Right lobe of liver (tissue), 6 donors: ENCODE results near the gene MX2. TPM values are rescaled to one million over a fixed set of nuclear protein-coding genes. Genes with fewer than 3 reads are reported as not detected.

Source experiments
- ATAC-seq, 4 donors: fragments of 200-7000 bp; cut with Tn5 transposase; one replicate each; pipeline ENCODE4 v1.9.1; 2020; ENCODE audit warnings: mild to moderate bottlenecking in 4 of 4, moderate library complexity in 4 of 4
- DNase-seq, 3 donors: peaks; one replicate each; pipeline ENCODE4 v3.0.0-alpha.2; 2020
- H3K27ac ChIP-seq, 3 donors: fragments of 200-600 bp; one replicate each; pipeline ENCODE4 v1.8.0; 2022
- H3K27me3 ChIP-seq, 2 donors: fragments of 200-600 bp; one replicate each; pipeline ENCODE4 v1.8.0; 2022
- H3K36me3 ChIP-seq, 4 donors: fragments of 200-600 bp; sonication (generic) in 1 of 4; one replicate each; pipeline versions ENCODE4 v1.5.1 to v1.8.0; 2017 to 2022; ENCODE audit warnings: control low read depth in 1 of 4
- H3K4me1 ChIP-seq, 4 donors: fragments of 200-600 bp; sonication (generic) in 1 of 4; one replicate each; pipeline versions ENCODE4 v1.5.1 to v1.8.0; 2017 to 2022; ENCODE audit warnings: control low read depth in 1 of 4
- H3K4me3 ChIP-seq, 3 donors: fragments of 200-600 bp; one replicate each; pipeline ENCODE4 v1.8.0; 2022
- H3K9me3 ChIP-seq, 4 donors: fragments of 200-600 bp; sonication (generic) in 1 of 4; one replicate each; pipeline versions ENCODE4 v1.5.1 to v1.8.0; 2017 to 2022; ENCODE audit warnings: control low read depth in 1 of 4
- POLR2A ChIP-seq: fragments of 450-650 bp; IDR thresholded peaks from one replicate; pipeline ENCODE4 v1.6.1; 2017; ENCODE audit warnings: antibody characterized with exemption, mild to moderate bottlenecking
- WGBS: methylation state at CpG from one replicate; pipeline ENCODE4 v1.1.6; 2018; ENCODE audit warnings: low coverage, low lambda C conversion rate; ENCODE audit not compliant: insufficient coverage; ENCODE audit errors: missing lambda C conversion rate; 5-methylcytosine and 5-hydroxymethylcytosine counted together
- intact Hi-C, 2 donors: fragments of 100-400 bp; cut with DNase I; formaldehyde crosslinking; loops; one replicate each; pipeline versions ENCODE4 v1.11.2 to v1.14.1; 2022
- total RNA-seq, 6 experiments: library from RNA; depleted of rRNA in 2 of 6; stranded (reverse); fragments of >200 nt in 2 of 6; fragmentation: NEBNext Ultra II Directional in 3 of 6; extraction: Animal tissue kit (Norgen Biotek cat#: 25700) in 3 of 6; gene quantifications; one replicate each; pipeline versions ENCODE4 v1.1.0 to v1.2.4, GENCODE V29; 2016 to 2023
- TF ChIP-seq, protein P1 (sequence below), 4 donors: fragments of 200-600 bp in 3 of 4; fragments of 450-650 bp in 1 of 4; IDR thresholded peaks; one replicate each; pipeline versions ENCODE4 v1.5.1 to v1.8.0; 2016 to 2022; ENCODE audit warnings: antibody characterized with exemption in 4 of 4, mild to moderate bottlenecking in 2 of 4
- donor health status: DM: no; HTN: yes; CAD: no.
- donor health status: DM: no; HTN: no; CAD: no.
- donor health status: DM: no; HTN: no; CAD: no.
- donor health status: DM: no; HTN: yes; CAD: no.
- donor health status: DM: no; HTN: yes; CAD: no.

Gene MX2
- total RNA-seq, 6 experiments from 2014 or later: 0.49 to 1.9 (median 1.5) TPM

DNA sequence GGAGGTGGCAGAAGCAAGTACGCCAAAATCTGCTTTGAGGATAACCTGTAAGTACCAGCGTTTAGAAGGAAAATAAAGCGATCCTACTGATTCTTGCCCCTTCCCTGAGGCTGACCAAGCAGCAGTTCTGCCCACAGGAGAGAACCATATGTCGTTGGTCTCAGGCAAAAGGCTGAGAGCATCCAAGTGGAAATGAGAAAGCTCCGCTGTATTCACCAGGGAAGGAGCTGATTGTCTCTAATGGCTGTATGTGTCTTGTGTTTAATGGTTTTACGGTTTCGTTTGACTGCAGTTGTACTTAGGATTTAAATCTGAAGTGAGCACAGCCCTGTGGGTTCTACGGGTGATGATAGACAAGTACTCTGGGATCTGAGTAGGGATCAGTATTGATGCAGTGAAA is 23.4 kb upstream of the MX2 start:
- Histone ChIP-seq H3K27ac (no peak overlapping the region), H3K9me3 (no peaks in the 10 kb centered on the region), H3K36me3 (no peaks in the 10 kb centered on the region), H3K4me3 (no peak overlapping the region), H3K27me3 (no peaks in the 10 kb centered on the region), H3K4me1 (no peaks in the 10 kb centered on the region)
- no peak for ATAC-seq
- TF ChIP-seq POLR2A: no peak
- TF ChIP-seq, protein P1, sequence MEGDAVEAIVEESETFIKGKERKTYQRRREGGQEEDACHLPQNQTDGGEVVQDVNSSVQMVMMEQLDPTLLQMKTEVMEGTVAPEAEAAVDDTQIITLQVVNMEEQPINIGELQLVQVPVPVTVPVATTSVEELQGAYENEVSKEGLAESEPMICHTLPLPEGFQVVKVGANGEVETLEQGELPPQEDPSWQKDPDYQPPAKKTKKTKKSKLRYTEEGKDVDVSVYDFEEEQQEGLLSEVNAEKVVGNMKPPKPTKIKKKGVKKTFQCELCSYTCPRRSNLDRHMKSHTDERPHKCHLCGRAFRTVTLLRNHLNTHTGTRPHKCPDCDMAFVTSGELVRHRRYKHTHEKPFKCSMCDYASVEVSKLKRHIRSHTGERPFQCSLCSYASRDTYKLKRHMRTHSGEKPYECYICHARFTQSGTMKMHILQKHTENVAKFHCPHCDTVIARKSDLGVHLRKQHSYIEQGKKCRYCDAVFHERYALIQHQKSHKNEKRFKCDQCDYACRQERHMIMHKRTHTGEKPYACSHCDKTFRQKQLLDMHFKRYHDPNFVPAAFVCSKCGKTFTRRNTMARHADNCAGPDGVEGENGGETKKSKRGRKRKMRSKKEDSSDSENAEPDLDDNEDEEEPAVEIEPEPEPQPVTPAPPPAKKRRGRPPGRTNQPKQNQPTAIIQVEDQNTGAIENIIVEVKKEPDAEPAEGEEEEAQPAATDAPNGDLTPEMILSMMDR (IDR thresholded peaks at IDR 0.05): no peak
- WGBS: 85% methylated on average over 8 of the region's 8 CpGs
- no peak for DNase-seq
- intact Hi-C loops: no loop called here

- no peak overlapping the region for H3K27ac ChIP-seq
- H3K4me3 ChIP-seq: no peak overlapping the region
- no peaks in the 10 kb centered on the region for H3K4me1 ChIP-seq
- intact Hi-C loops: no loop called here
- no peaks in the 10 kb centered on the region for H3K27me3 ChIP-seq
- H3K9me3 ChIP-seq: no peaks in the 10 kb centered on the region
- DNase-seq (no peak), ATAC-seq (no peak)
- H3K36me3 ChIP-seq: no peaks in the 10 kb centered on the region
- 81% methylated on average over 4 of the region's 4 CpGs for WGBS
- TF ChIP-seq POLR2A: no peak
- TF ChIP-seq, protein P1 (IDR thresholded peaks at IDR 0.05): no peak
Observed at GRCh38 chr21:41342035-41342434, 19.8 kb upstream of the MX2 start.

DNA sequence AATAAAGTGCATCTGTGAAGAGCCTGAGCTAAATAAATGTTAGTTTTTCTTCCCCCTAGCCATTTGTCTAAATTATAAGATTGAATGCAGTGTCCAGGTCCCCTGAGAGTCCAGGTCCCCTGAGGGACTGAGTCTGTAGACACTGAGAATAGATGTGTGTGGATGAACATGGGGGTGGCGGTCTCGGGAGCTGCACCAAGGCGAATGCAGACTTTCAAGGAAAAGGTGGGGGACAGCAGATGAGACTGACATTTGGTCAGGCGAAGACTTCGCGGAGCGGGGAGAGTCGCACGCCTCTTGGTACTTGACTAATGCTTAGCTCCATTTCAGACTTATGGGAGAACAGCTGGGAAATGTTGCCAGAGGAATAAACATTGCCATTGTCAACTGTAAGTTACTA is 17.7 kb upstream of the MX2 start:
- Histone ChIP-seq H3K27ac (no peak overlapping the region), H3K4me1 (no peaks in the 10 kb centered on the region), H3K4me3 (no peak overlapping the region), H3K36me3 (no peaks in the 10 kb centered on the region), H3K9me3 (no peaks in the 10 kb centered on the region), H3K27me3 (no peaks in the 10 kb centered on the region)
- DNase-seq (no peak), ATAC-seq (no peak)
- intact Hi-C loops: no loop called here
- TF ChIP-seq, protein P1 (IDR thresholded peaks at IDR 0.05): no peak
- no peak for TF ChIP-seq POLR2A
- WGBS: 88% methylated on average over 9 of the region's 9 CpGs

GRCh38 chr21:41345356-41345755 is 16.5 kb upstream of the MX2 start:
- no peaks in the 10 kb centered on the region for H3K27me3 ChIP-seq
- no peaks in the 10 kb centered on the region for H3K4me1 ChIP-seq
- intact Hi-C loops: no loop called here
- WGBS: 90% methylated on average over 3 of the region's 4 CpGs
- H3K4me3 ChIP-seq: no peak overlapping the region
- ATAC-seq (no peak), DNase-seq (no peak)
- H3K27ac ChIP-seq: no peak overlapping the region
- H3K36me3 ChIP-seq: no peaks in the 10 kb centered on the region
- TF ChIP-seq, protein P1 (IDR thresholded peaks at IDR 0.05): no peak
- no peak for TF ChIP-seq POLR2A
- no peaks in the 10 kb centered on the region for H3K9me3 ChIP-seq
